Prostate gland (tissue), 2 donors: Measurements from ENCODE around the gene TMEM184C.

Source experiments
- CTCF ChIP-seq, 4 experiments: fragments of 200-600 bp in 2 of 4; fragments of 450-650 bp in 2 of 4; sonication (generic) in 2 of 4; IDR thresholded peaks; 1 replicate in 3 of 4; 2 replicates in 1 of 4; pipeline ENCODE4 v1.5.1; 2016 to 2019; ENCODE audit warnings: antibody characterized with exemption in 4 of 4, mild to moderate bottlenecking in 2 of 4, moderate library complexity in 2 of 4
- POLR2A ChIP-seq: fragments of 450-650 bp; IDR thresholded peaks from one replicate; pipeline ENCODE4 v1.6.1; 2016; ENCODE audit warnings: antibody characterized with exemption, mild to moderate bottlenecking
- POLR2AphosphoS5 ChIP-seq: sonication (generic); formaldehyde crosslinking; IDR thresholded peaks from one replicate; pipeline ENCODE4 v1.6.1; 2017; ENCODE audit warnings: antibody characterized with exemption

GRCh38 chr4:147633113-147633512, 15.9 kb downstream of the TMEM184C start:
- TF ChIP-seq CTCF (IDR thresholded peaks at IDR 0.05) (no peak), POLR2A (no peak), POLR2AphosphoS5 (no peak)
